HG02840 (cell line): Measurements from ENCODE around the gene MAPKAP1.

ENCODE experiments used
- ATAC-seq: cut with Tn5 transposase; IDR thresholded peaks from one replicate; pipeline ENCODE4 v1.9.1; 2021; ENCODE audit warnings: mild to moderate bottlenecking, moderate library complexity, moderate number of reproducible peaks; ENCODE audit not compliant: unreplicated experiment, low FRiP score

The MAPKAP1 gene

DNA sequence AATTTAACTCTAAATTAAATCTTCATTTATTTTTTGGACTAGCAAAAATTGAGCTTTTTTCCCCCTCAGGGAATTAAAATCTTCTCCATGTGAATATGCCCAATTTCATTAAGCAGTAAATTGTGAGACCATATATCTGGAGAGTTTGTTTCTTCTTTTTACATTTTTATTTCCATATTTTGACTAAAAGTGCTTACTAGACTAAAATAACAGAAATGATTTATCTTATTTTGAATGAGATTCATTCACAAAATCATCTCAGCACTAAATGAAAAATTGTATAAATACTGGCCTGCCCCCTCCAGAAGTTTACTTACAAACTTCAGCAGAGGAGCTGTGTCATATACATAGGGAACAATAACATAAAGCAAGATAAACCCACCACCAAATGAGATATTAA is 26.6 kb downstream of the MAPKAP1 start:
- ATAC-seq = no peak

DNA sequence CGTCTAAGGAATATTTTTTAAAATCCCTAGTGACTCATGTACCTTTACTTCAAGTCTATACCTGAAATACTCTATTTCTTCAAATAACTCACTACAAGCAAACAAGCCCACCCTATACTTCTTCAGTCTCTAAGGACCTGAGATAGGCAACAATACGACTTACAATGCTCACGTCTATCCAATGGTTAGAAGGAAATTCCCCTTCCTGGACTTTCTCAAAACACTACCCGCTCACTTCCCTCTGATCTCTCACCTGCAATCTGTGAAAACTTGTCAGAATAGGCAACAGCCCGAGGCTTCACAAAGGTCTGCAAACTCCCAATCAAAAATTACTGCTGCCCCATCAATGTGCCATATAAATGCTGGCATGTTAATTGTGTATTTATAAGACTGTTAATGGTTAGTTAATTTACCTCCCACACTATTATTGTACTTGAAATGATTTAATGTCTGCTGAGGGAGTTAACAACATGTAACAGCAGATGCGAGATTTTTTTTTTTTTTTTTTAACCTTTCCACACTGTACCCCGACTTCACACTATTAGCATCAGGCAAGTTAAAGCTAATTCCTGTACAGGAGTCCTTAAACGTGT is 27.3 kb downstream of the MAPKAP1 start:
- ATAC-seq = no peak

DNA sequence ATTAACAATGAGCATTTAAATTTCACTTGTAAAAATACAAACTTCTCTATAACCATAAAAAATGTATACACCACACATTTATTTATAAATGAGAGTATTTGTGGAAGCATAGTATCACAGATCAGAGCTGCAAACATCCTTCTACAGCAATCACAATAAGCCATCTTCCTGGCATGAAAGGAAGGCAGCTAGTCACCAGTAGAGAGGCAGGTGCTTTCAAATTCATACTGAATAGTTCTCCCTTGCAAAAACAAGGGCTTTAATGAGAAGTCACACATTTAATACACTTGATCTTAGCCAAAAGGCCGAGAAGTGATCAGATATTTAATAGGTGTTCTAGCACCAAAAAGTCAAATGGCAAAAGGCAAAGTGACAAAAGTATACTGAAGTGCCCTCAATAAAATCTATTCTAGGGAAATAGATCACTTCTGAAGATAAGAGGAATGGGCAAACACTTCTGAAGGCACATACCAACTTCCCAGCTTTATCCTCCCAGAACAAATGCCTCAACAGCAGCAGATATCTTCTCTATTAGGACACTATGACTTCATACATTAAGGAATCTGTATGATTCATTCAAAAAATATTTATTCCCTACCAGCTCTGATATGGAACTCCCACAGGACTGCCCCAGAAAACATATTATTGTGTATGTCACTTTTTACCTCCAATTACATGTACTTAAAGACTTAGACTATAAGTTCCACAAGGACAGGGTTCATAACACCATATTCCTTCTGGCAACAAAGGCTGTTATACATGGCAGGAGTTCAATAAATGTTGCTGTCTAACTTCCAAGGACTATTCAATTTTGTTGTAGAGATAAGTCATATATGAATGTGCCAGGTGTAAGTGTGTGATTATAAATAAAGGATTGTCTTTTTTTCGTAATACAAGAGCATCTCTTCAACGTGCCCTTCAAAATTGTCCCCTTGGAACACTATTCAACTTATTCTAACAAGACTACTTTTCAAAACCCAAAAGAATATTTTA is 31.7 kb downstream of the MAPKAP1 start:
- no peak for ATAC-seq

DNA sequence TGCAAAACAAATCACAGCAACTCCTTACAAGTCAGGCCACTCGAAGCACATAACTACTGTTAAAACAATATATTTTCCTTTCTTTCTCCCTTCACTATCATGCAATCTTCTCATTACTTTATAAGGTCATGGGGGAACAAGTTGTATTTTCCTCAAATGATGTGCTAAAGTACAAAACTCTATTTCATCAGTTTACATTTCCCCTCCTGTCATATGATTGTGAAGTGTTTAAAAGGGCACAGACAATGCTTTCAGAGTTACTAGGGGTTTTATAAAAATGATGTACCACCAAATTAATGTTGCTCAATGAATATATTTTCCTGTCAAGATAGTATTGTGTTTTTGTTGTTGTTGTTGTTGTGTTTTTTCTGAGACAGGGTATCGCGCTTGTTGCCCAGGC is 34.1 kb downstream of the MAPKAP1 start:
- ATAC-seq = no peak

DNA sequence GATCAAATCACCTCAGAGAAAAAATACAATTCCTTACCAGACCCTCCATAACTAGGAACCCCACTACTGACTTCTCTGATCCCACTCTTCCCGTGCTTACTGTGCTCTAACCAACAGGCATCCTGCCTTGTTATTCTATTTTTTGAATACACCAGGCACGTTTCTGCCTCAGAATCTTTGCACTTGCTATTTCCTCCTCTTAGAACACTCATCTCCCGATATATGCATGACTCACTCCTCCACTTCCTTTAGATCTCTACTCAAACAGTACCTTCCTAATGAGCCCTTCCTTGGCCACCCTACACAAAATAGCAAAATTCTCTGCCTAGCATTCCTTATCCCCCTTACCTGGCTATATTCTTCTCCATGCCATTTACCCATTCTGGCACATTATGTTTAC is 43.9 kb downstream of the MAPKAP1 start:
- no peak for ATAC-seq

DNA sequence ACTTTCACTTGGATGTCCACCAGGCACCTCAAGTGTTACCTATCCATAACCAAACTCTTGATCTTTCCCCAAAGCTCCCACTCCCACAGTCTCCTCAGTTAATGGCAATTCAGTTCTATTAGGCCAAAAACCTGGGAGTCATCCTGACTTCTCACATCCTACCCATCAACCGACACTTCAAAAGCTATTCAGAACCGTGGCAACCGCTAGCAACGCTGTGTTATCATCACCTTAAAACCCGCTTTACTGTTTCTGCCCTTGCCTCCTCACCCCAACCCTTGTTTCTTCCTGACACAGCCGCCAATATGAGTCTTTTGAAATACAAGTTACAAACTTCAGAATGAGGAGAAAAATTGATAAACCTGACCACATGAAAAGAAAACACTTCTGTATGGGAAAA is 46.5 kb downstream of the MAPKAP1 start:
- ATAC-seq = no peak

DNA sequence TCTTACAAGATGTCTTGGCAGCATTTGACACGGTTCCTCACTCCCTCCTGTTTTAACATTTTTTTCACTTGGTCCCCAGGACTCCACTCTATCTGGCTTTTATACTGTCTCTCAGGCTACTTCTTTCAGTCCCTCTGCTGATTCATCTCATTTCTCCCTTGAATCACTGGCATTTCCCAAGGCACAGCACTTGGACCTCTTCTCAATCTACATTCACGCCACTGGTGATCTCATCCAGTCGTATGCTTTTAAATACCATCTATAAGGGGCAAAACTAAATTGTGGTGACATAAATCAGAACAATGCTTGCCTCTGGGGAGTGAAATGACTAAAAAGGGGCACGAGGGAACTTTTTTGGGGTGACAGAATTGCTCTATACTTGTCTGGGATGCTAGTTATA is 47.1 kb downstream of the MAPKAP1 start:
- no peak for ATAC-seq

DNA sequence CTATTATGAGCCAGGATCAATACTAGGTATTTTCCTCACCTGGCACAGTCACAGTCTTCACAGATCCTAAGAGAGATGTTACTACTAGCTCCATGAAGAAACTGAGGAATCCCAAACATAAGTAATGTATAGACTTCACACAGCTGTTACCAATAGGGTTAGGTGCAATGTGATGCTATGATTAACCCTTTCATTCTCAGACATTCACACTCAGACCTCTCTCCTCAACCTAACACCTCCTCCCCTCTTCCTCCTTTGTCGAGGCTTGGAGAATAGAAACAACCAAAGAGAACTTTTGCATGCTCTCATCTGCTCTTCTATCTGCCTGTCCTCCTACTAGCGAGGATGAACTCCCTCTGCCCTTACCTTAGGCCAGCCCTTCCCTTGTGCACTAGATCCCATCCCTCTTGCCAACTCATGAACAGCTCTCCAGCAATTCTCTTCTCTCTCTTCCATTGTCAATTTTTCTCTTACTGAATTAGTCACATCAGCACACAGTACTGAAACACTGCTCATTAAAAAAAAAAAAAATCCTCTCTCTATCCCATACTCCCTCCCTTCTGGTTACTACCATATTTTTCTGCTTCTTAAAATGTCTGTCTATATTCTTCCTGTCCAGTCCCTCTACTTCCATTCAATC is 47.7 kb downstream of the MAPKAP1 start:
- ATAC-seq = no peak

DNA sequence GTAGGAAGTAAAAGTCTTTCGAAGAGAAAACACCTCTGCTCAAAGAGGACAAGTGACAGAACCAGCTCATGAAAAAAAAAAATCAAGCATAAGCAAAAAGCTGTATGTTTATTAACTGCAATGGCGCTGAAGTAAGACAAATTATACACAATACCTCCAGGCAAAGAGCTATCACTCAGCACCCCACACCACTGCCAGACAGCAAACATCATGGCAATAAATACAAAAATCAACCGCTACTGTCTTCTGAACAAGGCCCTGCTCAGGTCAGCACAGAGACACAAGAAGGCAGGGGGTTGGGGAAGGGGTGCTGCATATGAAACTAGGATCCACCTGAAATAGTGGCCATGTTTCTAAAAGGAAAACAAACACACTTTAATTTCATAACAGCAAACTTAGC is 50.4 kb downstream of the MAPKAP1 start:
- no peak for ATAC-seq

DNA sequence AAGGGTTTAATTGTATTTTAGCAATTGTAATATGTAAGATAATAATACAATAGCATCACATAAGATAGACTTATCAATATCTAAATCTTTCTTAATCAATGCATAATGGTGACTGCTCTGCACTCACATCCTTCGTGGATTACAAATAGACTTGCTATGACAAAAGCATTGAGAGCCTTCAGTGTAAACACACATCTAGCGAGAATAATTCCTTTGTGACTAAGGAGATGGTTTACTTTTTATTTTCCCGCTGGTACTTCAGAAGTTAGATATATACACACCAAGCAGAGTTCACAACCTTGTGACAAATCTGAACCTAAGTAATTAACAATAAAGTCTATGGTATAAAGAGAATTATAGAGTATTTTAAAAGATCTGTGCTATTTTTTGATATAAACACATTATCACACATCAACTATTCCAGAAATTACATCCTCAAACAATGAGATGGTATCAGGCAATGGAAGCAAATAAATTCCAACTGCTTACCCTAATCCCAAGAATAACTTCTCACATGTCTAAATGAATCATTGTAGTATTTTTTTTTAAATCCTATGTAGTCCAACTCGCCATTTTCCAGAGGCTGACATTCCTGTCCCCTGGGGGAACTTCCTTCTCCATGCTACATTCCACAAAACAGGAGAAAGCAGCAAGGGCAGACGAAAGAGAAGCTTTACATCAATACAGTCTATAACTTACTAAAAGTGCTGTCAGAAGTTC is 51.2 kb downstream of the MAPKAP1 start:
- no peak for ATAC-seq

DNA sequence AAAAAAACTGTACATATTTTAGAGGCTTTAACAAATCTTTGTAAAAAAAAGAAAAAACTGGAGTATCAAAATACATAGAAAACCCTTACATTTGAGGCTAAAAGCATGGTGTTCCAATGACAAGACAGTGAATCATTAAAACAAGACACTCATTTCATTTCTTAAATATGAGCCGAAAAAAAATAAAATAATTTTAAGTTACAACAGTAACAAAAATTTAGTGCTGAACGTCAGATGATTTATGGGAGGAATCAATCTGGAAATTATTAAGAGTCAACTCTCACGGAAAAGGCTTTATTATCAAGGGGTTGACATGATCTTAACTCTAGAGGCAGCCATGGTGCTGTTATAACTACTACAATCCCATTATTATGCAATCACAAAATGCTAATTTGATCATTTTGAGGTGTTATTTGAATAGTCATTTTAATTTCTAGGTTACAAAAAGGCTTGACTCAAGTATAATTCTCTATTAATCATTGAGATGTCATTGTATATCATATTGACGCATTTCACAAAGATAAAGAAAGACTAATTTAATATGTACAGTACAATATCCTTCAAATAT is 51.9 kb downstream of the MAPKAP1 start:
- no peak for ATAC-seq

DNA sequence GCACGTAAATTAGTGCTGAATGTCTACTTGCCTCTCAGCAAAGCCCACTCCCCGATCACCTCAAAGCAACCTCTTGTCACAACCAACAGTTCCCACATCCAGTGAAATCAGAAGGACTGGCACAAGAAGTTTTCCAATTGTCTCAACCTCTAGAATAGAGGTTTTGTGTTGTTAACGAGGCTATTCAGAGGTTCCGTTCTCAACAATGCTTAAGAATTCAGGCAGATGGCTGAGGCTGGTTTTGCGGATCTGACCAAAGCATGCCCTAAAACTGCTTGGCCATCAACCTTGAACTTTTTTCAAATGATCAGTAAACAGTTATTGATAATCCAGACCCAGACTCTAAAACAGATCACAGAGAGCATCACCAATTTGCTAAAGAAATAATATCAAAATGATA is 52.9 kb downstream of the MAPKAP1 start:
- ATAC-seq = no peak

DNA sequence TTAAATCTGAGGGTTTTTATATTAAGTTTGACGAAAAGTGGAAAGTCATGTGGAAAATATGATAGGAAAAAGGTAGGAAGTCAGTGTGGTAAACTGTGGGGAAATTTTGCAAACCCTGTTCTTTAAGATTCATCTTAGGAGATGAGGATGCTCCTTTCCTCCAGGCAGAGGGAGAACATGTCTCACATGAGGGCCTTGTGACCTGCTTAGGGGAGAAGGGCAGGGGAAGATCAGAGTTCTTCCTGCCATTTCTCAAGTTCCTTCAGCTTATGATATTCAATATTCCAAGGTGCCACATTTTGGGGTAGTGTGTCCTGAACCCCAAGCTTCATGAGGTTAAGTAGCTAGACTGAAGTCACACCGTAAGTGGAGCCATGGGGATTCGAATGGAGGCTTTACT is 53.7 kb downstream of the MAPKAP1 start:
- ATAC-seq = no peak

DNA sequence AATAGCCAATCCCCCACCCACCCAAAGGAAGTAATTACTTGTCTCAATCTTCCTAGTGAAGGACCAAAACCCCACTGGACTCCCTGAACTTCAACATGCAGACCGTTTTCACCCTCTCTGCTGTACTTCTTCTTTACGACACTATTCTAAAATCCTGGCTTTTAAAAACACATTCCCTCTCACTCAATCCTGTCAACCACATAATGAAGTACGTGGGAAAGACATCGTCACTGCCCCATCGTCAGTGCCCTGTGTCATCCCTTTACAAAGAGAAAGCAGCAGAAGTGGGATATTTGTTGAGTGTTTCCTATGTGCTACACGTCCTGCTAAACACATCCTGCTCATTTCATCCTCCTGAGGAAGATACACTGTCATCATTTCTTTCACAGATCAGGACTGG is 54.2 kb downstream of the MAPKAP1 start:
- no peak for ATAC-seq

DNA sequence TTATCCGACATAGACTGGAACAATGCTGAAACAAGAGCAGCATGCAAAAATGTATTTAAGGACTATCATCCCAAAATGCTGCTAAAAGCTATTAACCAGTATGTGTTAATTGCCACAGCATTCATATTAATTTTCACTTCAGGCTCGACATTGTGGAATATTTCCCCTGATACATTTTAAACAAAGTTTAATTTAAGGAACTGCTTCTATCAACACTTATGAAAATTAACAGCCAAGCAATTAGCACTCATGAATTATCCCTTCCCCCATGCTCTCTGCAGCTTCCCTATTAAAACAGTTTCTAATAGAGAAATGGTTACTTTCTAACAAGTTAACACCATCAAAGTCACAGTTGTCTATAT is 54.8 kb downstream of the MAPKAP1 start:
- ATAC-seq = no peak

DNA sequence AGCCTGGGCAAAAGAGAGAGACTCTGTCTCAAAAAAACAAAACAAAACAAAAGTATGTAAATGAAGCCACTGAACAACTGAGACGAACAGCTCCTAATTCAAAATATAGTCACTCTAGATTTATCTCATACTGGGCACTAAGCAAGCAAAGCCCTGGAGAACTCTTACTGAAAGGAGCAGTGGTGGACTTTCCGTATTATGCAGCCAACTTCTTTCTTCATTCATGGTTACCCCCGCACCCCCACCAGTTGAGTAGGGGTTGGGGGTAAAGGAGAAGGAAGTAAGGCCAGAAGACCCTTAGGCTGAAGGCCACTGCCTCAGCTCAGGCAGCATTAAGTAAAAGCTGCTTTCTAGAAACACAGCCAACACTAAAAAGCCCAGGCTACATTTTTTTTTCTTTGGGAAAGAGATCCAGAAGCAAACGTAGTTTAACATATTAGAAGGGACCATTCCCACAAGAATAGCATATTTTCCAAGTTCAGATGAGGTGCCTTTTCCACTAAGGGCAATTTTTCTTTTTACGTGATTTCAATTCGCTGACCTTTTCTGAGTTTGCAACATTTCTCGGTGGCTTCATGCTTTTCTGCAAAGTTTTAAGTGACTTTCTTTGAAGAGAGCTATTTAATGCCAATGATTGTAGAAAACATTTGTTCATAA is 55.3 kb downstream of the MAPKAP1 start:
- ATAC-seq = no peak

DNA sequence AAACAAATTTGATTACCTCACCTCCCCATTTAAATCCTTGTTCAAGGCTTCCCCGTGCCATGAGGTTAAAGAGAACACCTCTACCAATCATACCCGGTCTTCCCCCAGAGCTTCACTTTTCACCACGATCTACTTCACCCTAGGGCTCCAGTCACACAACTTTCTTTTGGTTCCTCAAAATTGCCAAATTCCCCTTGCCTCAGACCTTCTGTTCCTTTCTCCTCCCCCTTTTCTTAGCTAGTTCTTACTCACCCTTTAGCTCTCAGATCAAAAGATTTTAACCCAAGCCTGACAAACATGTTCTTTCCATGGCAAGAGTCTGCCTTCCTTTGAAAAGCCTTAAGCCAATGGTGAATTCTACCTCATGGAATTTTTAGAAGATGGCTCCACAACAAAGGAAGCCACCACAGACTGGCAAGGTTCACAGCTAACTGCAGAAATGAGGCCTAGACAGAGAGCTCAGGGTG is 56.7 kb downstream of the MAPKAP1 start:
- ATAC-seq = peak; percentile 60

DNA sequence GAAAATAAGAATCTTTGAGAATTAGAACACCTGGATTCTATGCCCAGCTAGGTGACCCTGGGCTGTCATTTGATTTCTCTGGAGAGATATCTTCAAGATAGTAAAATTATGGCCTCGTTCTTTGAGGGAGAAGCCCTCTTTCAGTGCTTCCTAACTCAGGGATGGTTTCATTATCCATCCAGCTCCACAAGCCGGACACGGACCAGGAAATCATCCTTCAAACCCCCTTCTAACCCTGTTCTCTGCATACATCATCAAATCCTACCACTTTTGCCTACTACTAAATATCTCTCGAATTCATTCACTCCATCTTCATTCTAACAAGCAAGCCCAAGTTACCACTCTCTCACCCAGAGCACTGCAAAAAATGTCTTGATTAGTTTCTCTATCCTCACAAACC is 57.2 kb downstream of the MAPKAP1 start:
- no peak for ATAC-seq

DNA sequence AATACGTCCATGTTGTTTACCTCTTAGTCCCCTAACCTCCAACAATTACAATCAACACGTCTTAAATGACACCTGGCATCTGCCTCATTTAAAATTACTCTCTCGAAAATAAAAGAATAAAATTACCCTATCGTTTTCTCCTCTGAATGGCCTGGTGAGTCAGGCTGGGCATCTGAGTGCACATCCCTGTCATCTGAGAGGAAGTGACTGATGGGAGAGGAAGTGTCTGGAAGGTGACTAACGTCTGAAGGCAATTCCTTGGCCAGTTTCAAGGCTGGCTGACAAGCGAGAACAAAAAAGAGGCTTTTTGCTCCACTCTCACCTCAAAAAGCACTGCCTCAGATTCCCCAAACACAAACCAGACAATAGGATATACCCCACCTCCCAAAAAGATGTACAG is 57.7 kb downstream of the MAPKAP1 start:
- ATAC-seq = no peak

DNA sequence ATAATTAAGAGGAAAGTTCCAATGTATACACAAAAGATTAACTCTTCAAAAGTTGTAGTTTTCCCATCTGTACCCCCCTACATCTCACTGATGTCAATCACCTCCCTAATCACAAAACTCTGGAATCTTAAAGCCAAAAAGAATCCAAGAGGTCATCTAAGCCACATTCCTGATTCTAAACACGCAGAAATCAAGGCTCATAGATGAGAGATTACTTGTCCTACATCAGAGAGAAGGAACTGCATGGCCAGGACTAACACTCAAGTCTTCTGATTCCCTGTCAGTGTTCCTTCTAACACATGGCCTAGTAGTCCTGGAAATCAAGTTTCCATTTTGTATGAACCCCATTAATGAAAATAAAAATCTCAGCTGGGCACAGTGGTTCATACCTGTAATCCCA is 58.7 kb downstream of the MAPKAP1 start:
- no peak for ATAC-seq
